Muscle layer of duodenum (tissue), 2 donors: Measurements from ENCODE around the gene MORN4.
"Not testable (repeated sequence)": the region's sequence is repeated elsewhere in the genome, so short reads cannot be mapped to it uniquely, and the experiment has no call there.

ENCODE experiments used
- H3K27ac ChIP-seq: one replicate; pipeline ENCODE4 v1.7.0; 2013; ENCODE audit warnings: mild to moderate bottlenecking, low read length
- H3K27me3 ChIP-seq: one replicate; pipeline ENCODE4 v1.7.0; 2013; ENCODE audit warnings: low read depth, mild to moderate bottlenecking, control low read depth, low read length
- H3K36me3 ChIP-seq, 2 donors: one replicate each; pipeline ENCODE4 v1.7.0; 2013; ENCODE audit warnings: low read length in 2 of 2, control low read depth in 1 of 2, mild to moderate bottlenecking in 1 of 2; ENCODE audit not compliant: insufficient read depth in 2 of 2, control insufficient read depth in 1 of 2
- H3K4me1 ChIP-seq, 2 donors: one replicate each; pipeline ENCODE4 v1.7.0; 2013; ENCODE audit warnings: low read length in 2 of 2, mild to moderate bottlenecking in 2 of 2, control low read depth in 1 of 2, moderate library complexity in 1 of 2; ENCODE audit not compliant: insufficient read depth in 2 of 2, control insufficient read depth in 1 of 2
- H3K4me3 ChIP-seq, 2 donors: one replicate each; pipeline ENCODE4 v1.7.0; 2013; ENCODE audit warnings: low read length in 2 of 2, low read depth in 1 of 2, mild to moderate bottlenecking in 1 of 2
- H3K9me3 ChIP-seq, 2 donors: one replicate each; pipeline ENCODE4 v1.7.0; 2013; ENCODE audit warnings: low read length in 2 of 2, control low read depth in 1 of 2, mild to moderate bottlenecking in 1 of 2; ENCODE audit not compliant: control insufficient read depth in 1 of 2
- donor health status: healthy.

Gene MORN4

DNA sequence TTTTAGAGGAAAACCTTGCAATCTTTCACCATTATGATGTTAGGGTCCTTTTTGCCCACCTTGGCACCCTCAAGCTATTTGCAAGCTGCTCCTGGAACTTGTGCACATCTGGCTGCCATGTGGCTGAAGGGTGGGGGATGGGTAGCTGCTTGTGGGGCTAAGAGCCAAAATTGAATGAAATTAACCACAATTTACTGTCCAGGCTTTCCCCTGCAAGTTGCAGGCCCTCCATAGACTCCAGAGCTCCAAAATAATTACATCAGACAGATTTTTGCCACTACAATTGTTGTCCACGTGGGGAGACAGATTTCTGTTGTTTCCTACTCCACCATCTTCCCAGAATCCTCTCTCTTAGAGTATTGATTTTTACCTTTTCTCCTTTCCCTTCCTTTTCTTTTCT is 26.3 kb upstream of the MORN4 start:
- Histone ChIP-seq H3K4me1 (no peaks in the 10 kb centered on the region), H3K9me3 (no peaks in the 10 kb centered on the region), H3K27me3 (no peaks in the 10 kb centered on the region), H3K27ac (no peak overlapping the region), H3K4me3 (no peak overlapping the region), H3K36me3 (peaks cover 33 to 59% of the 10 kb centered on the region in 2 donors)

DNA sequence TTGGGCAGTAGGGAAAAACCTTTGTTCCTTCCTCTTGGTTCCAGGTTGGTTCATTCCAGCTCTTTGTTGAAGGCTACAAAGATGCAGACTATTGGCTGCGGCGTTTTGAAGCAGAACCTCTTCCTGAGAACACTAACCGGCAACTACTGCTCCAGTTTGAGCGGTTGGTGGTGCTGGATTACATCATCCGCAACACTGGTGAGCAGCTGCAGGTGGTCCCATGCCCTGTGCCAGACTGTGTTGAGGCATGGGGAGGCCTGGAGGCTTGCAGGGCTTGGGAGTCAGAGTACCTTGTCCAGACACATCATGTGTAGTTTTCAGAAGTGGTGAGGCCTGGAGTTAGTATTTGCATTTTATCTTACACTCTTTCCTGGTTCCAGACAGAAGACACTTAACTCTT is 23.5 kb upstream of the MORN4 start:
- H3K27ac ChIP-seq, result no peak overlapping the region
- H3K36me3 ChIP-seq, result peaks cover 28 to 52% of the 10 kb centered on the region in 2 donors
- no peaks in the 10 kb centered on the region for H3K9me3 ChIP-seq
- H3K4me3 ChIP-seq, result no peak overlapping the region
- H3K27me3 ChIP-seq, result no peaks in the 10 kb centered on the region
- no peaks in the 10 kb centered on the region for H3K4me1 ChIP-seq

DNA sequence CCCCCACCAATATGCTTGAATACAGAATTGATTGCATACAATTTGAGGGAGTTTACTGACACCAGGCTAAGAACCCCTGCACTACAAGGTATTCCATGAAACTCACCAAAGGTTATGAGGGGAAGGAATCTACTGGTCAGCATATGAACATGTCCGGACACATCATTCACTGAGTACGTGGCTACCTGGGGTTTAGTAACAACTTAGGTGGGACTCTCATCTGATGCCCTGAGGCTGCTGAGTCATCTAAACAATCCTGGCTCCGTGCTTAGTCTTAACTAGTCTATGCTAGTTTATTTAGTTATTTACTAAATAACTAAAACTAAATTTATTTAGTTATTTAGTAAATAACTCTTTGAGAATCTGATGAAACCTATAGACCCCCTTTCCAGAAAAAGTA is 18.5 kb upstream of the MORN4 start:
- Histone ChIP-seq H3K9me3 (no peaks in the 10 kb centered on the region), H3K4me1 (no peaks in the 10 kb centered on the region), H3K4me3 (no peak overlapping the region), H3K27me3 (no peaks in the 10 kb centered on the region), H3K36me3 (peaks cover 30 to 34% of the 10 kb centered on the region in 2 donors), H3K27ac (no peak overlapping the region)

DNA sequence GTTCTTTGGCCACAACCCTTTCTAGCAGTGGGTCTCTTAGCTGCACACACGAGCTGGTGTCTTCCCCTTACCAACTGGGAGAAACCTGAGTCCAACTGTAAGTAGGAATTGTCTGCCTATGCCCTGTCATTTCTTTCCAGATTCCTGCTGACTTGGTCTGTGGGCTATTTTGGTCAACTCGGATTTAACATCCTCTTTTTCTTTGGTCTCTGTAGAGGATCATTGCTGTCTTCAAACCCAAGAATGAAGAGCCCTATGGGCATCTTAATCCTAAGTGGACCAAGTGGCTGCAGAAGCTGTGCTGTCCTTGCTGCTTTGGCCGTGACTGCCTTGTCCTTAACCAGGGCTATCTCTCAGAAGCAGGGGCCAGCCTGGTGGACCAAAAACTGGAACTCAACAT is 17.4 kb upstream of the MORN4 start:
- no peak overlapping the region for H3K27ac ChIP-seq
- no peak overlapping the region for H3K4me3 ChIP-seq
- no peaks in the 10 kb centered on the region for H3K4me1 ChIP-seq
- H3K36me3 ChIP-seq, result peaks cover 20 to 24% of the 10 kb centered on the region in 2 donors
- H3K9me3 ChIP-seq, result no peaks in the 10 kb centered on the region
- H3K27me3 ChIP-seq, result no peaks in the 10 kb centered on the region

DNA sequence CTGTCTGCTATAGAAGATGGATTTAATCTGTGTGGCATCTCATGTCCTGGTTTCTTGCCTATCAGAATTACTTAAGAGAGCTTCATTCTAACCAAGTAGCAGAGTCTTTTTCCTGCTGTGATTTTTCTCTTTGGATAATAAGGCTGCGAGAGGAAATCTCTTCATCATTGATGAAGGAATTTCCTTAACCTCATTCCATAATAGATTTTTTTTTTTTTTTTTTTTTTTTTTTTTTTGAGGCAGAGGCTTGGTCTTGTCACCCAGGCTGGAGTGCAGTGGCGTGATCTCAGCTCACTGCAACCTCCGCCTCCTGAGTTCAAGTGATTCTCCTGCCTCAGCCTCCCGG is 16.1 kb upstream of the MORN4 start:
- Histone ChIP-seq H3K27ac (peak overlapping the region; percentile 78), H3K36me3 (peaks cover 16 to 29% of the 10 kb centered on the region in 2 donors)
- H3K27me3 ChIP-seq, H3K4me1 ChIP-seq, H3K9me3 ChIP-seq, H3K4me3 ChIP-seq: not testable (repeated sequence)

DNA sequence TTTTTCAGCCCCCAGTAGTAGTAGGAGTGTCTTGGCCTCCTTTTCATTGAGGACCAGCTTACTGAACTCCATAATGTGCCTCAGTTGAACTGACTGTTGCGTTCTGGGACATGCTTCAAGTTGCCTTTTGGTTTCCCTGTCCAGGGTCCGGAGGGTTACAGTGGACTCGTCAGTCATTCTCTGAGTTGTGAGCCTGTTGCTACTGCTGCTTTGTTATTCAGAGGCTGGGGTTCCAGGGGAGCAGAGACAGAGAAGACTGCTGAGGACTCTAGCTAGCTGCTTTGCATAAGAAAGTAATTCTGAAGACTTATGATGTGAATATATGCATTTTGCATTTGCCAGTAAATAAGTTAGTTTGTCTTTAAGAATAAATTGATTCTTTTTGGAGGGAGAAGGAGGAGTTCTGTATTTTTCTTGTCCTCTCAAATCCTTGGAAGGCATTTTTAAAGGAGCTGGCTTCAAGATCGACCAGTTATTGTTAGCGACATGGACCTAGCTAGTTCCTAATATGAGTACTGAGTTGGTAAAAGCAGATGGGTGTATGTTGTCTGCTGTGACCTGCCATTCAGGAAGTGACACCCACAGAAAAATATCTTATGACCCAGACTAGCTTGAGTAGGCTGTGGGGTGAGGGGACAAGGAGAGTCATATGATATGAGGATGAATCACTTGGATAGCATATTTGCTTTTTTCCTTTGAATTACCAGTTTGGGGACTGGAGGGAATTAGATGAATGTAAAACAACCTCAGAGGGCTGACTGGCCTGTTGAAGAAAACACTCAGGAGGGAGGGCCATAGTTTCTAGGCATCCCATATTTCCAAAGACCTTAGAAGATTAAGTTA is 15.5 kb upstream of the MORN4 start:
- Histone ChIP-seq H3K27me3 (no peaks in the 10 kb centered on the region), H3K27ac (peak overlapping the region; percentile 78), H3K36me3 (peaks cover 16 to 30% of the 10 kb centered on the region in 2 donors), H3K4me1 (no peaks in the 10 kb centered on the region), H3K9me3 (no peaks in the 10 kb centered on the region), H3K4me3 (no peak overlapping the region)

DNA sequence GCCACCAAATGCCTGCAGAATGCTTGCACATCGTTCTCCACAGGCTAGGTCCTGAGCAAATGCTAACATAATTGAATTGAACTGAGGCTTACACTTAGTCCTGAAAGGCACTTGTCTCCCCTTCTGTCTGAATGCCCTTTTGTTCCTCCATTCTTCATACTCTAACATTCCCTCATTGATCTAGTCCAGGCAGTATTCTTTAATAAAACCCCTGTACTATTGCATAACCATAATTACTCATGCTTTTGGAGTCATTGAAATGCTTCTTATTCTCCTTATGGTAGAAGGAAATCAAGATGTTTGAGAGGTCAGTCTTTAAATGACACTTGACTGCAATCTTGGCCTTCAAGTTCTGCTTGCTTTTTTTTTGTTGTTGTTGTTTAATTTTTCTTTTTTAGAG is 14.3 kb upstream of the MORN4 start:
- H3K4me1 ChIP-seq, result no peaks in the 10 kb centered on the region
- H3K4me3 ChIP-seq, result no peak overlapping the region
- peaks cover 12 to 21% of the 10 kb centered on the region in 2 donors for H3K36me3 ChIP-seq
- no peaks in the 10 kb centered on the region for H3K27me3 ChIP-seq
- H3K27ac ChIP-seq, result no peak overlapping the region
- H3K9me3 ChIP-seq, result no peaks in the 10 kb centered on the region

DNA sequence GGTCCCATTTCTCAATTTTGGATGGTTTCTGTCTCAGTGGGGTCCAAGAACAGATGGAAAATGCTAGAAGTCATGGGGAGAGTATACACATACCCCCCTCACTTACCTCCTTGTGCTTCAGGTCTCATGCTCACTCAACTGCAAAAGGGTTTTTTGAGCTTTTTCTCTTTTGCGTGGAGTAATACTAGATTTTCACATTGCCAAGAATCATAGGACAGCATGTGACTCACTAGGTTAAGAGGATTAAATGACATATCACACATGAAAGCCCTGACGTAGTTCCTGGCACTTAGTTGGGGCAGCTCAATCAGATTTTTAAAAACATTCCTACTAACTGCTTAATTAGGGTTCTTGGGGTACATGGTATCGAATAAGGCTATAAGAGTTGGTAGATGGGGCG is 11.6 kb upstream of the MORN4 start:
- H3K4me1 ChIP-seq, result peaks cover 6 to 9% of the 10 kb centered on the region in 2 donors
- no peaks in the 10 kb centered on the region for H3K27me3 ChIP-seq
- no peak overlapping the region for H3K27ac ChIP-seq
- H3K36me3 ChIP-seq, result peaks cover 0 to 9% of the 10 kb centered on the region in 2 donors
- H3K4me3 ChIP-seq, result no peak overlapping the region
- no peaks in the 10 kb centered on the region for H3K9me3 ChIP-seq

DNA sequence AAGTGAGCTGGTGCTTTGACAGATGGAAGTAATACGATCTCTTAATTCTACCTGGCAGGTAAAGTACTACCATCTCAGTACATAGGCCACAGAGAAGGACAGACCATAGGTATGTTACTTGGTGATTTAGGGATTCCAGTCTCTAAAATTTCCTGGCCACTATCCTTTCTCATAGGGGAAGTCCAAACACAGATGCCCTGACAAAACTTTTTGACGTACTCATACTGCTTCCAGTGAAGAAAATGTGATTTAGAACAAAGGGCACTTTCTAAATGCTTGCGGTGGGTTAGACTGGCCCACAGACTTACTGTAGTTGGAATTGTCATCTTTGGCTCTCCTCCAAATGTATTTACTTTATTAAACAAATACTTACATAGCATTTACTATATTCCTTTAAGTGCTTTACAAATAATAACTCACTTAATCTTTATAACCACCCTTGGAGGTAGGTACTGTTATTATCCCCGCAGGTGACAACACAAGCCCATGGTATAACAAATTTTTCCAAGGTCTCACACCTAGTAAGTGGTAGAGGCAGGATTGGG is 10.2 kb upstream of the MORN4 start:
- H3K36me3 ChIP-seq, result peaks cover 0 to 9% of the 10 kb centered on the region in 2 donors
- H3K4me3 ChIP-seq, result no peak overlapping the region
- H3K27me3 ChIP-seq, result no peaks in the 10 kb centered on the region
- no peak overlapping the region for H3K27ac ChIP-seq
- H3K4me1 ChIP-seq, result peaks cover 6 to 9% of the 10 kb centered on the region in 2 donors
- H3K9me3 ChIP-seq, result no peaks in the 10 kb centered on the region

DNA sequence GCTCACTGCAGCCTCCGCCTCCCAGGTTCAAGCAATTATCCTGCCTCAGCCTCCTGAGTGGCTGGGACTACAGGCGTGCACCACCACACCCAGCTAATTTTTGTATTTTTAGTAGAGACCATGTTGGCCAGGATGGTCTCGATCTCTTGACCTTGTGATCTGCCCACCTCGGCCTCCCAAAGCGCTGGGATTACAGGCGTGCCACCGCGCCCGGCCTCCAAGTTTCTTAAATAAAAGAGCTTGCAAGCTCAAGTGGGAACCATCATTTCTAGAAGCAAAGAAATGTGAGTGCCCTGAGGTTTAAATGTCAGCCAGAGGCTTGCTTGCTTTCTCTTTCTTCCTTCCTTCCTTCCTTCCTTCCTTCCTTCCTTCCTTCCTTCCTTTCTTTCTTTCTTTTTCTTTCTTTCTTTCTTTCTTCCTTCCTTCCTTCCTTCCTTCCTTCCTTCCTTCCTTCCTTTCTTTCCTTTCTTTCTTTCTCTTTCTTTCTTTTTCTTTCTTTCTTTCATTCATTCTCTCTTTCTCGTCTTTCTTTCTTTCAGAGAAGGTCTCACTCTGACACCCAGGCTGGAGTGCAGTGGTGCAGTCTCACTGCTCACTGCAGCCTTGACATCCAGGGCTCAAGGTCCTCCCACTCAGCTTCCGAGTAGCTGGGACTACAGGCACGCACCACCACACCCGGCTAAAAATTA is 9.3 kb upstream of the MORN4 start:
- not testable (repeated sequence) for H3K27ac ChIP-seq, H3K36me3 ChIP-seq, H3K27me3 ChIP-seq, H3K9me3 ChIP-seq, H3K4me3 ChIP-seq, H3K4me1 ChIP-seq

DNA sequence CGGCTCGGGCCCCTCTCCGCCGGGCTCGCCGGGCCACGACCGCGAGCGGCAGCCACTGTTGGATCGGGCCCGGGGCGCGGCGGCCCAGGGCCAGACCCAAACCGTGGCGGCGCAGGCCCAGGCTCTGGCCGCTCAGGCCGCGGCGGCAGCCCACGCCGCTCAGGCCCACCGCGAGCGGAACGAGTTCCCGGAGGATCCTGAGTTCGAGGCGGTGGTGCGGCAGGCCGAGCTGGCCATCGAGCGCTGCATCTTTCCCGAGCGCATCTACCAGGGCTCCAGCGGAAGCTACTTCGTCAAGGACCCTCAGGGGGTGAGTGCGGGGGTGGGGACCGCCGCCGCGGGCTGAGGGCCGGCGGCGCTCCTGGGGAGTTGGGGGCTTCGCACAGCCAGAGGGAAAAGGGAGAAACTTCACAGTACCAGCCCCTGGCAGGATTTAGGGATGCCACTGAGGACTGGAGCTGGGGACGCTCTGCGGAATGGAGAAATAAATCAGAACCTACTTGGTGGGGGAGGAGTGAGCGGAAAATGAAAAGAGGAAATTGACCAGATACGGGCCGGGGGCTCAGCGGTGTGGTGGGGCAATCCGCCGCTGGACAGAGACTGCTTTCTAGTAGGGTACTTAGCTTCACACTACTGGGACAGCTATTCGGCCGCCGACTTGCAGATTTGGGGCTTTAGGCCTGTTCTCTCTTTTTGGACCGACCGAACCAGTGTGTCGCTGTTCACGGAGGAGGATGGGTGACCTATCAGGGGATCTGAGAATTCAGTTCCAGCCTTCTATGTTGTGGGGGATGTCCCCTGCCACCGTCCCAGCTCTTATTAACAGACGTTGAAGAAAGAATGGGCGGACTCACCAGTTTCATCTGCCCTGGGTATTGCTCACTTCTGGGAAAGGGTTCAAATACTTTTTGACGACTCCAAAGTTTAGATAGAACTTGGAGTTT is 7.8 kb upstream of the MORN4 start:
- peaks cover 6 to 9% of the 10 kb centered on the region in 2 donors for H3K4me1 ChIP-seq
- no peaks in the 10 kb centered on the region for H3K27me3 ChIP-seq
- H3K36me3 ChIP-seq, result peaks cover 0 to 9% of the 10 kb centered on the region in 2 donors
- peak overlapping the region; percentile 83 to 91 for H3K4me3 ChIP-seq
- H3K27ac ChIP-seq, result peak overlapping the region; percentile 71
- no peaks in the 10 kb centered on the region for H3K9me3 ChIP-seq
